Activated naive CD4-positive, alpha-beta T cell treated with anti-CD3 and anti-CD28 coated beads, Interleukin-2, amount 10 ng/mL, durations not matched to agents 7 days and 5 days (primary cell): ENCODE results near the gene RPTOR.

ENCODE experiments used
- CTCF ChIA-PET: fragments of 350-600 bp; sonication (Branson Sonifier 250); formaldehyde crosslinking; loops from one replicate; lab custom pipeline; 2021; ENCODE audit warnings: antibody characterized with exemption; lab: Charles Lee
- DNase-seq: peaks from one replicate; pipeline ENCODE4 v3.0.0-alpha.2; 2020
- H3K27ac Mint-ChIP-seq: one replicate; pipeline ENCODE4 v1.8.0; 2021; ENCODE audit warnings: mild to moderate bottlenecking, moderate library complexity, mixed read lengths
- H3K27me3 Mint-ChIP-seq: one replicate; pipeline ENCODE4 v1.8.0; 2021; ENCODE audit warnings: mild to moderate bottlenecking, mixed read lengths
- H3K36me3 Mint-ChIP-seq: one replicate; pipeline ENCODE4 v1.8.0; 2021; ENCODE audit warnings: mixed read lengths
- H3K4me1 Mint-ChIP-seq: one replicate; pipeline ENCODE4 v1.8.0; 2021; ENCODE audit warnings: mixed read lengths
- H3K4me3 Mint-ChIP-seq: one replicate; pipeline ENCODE4 v1.8.0; 2021; ENCODE audit warnings: mild to moderate bottlenecking, moderate library complexity, mixed read lengths
- H3K9me3 Mint-ChIP-seq: one replicate; pipeline ENCODE4 v1.8.0; 2021; ENCODE audit warnings: mixed read lengths

RPTOR gene

DNA sequence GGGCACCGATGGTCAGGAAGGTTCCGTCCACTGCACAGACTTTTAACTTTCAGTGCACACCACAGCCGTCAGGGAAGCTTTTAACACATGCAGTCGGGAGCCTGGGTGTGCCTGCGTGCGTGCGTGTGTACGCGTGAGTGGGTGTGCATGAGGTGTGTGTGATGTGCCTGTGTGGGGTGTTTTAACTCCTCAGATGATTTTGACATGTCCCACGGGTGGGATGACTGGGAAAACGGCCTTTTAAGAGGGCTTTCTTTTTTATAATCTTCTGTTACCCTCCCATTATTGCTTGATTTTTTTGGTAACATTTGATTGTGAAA is 294.3 kb downstream of the RPTOR start:
- H3K4me3 Mint-ChIP-seq = no peak overlapping the region
- no peak for DNase-seq
- H3K4me1 Mint-ChIP-seq = peaks cover 48% of the 10 kb centered on the region
- H3K36me3 Mint-ChIP-seq = peaks cover 45% of the 10 kb centered on the region
- H3K27ac Mint-ChIP-seq = peak overlapping the region; percentile 42
- no peaks in the 10 kb centered on the region for H3K9me3 Mint-ChIP-seq
- CTCF ChIA-PET = no interaction called here
- no peaks in the 10 kb centered on the region for H3K27me3 Mint-ChIP-seq

DNA sequence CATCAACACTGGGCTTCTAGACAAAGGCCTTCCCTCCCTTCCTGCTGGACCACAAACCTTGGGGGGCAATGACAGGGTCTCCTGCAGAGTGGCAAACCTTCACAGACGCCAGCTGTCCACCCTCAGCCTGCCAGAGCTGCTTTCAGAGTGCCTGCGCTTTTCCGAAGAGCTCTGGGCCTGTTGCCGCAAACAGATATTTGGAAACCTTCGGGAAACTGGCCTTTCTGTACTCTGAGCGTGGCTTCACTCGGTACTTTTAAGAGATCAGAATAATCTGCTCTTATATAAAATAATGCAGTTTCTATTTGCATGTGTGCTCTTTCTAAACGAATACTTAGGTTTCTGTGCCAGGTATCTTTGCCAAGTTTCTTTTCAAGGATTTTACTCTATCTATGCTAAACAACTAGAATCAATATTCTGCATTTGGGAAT is 294.9 kb downstream of the RPTOR start:
- Mint-ChIP-seq H3K27me3 (no peaks in the 10 kb centered on the region), H3K27ac (peak overlapping the region; percentile 42), H3K36me3 (peaks cover 44% of the 10 kb centered on the region), H3K4me3 (no peak overlapping the region), H3K9me3 (no peaks in the 10 kb centered on the region), H3K4me1 (peaks cover 47% of the 10 kb centered on the region)
- DNase-seq = no peak
- CTCF ChIA-PET = no interaction called here

DNA sequence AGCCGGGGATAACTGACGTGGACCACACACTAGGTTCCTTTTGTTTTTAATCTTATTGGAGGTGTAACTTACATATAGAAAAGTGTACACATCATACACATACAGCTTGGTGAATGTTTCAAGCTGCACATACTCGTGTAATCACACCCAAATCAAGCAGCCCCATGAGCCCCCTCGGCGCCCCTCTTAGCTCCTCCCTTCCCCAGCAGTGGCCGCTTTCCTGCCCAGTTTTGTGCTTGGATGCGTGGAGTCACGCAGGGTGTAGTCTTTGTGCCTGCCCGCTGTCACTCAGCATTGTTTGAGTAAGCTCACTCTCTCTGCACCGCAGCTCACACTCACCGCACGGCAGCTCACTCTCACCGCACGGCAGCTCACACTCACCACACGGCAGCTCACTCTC is 295.3 kb downstream of the RPTOR start:
- Mint-ChIP-seq H3K36me3 (peaks cover 40% of the 10 kb centered on the region), H3K4me1 (peaks cover 46% of the 10 kb centered on the region), H3K27ac (no peak overlapping the region), H3K4me3 (no peak overlapping the region), H3K27me3 (no peaks in the 10 kb centered on the region), H3K9me3 (no peaks in the 10 kb centered on the region)
- CTCF ChIA-PET = no interaction called here
- DNase-seq = no peak

DNA sequence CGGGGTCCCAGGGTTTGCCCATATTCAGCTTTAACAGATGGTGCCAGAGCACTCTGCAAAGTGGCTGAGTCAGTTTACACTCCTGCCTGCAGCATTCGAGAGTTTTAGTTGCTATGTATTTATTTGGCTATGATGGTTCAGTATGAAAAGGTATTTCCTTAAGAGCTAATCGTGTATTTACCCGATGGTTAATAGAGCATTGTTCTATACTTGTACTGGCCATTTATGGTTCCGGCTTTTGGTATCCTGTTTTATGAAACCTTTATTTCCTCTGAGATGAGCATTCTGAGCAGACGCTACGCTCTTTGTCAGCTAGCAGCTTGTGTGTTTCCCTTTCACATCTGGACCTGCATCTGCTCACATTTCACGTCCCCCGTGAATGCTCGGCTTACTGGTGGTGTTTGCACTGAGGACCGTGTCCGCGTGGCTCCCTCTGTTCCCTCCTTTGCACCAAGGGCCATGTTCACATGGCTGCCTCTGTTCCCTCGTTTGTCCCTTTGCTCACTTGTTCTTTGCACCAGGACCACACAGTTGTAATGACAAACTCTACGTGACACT is 297.9 kb downstream of the RPTOR start:
- no peak overlapping the region for H3K4me3 Mint-ChIP-seq
- no peaks in the 10 kb centered on the region for H3K9me3 Mint-ChIP-seq
- no peaks in the 10 kb centered on the region for H3K27me3 Mint-ChIP-seq
- CTCF ChIA-PET = interaction anchor here (0.6 to 1.0 kb wide), 2 partner anchors 14 to 278 kb away, joined by 3 to 4 read pairs; no protein-coding TSS in a partner anchor
- peaks cover 45% of the 10 kb centered on the region for H3K36me3 Mint-ChIP-seq
- no peak for DNase-seq
- peak overlapping the region; percentile 4 for H3K27ac Mint-ChIP-seq
- peaks cover 53% of the 10 kb centered on the region for H3K4me1 Mint-ChIP-seq

DNA sequence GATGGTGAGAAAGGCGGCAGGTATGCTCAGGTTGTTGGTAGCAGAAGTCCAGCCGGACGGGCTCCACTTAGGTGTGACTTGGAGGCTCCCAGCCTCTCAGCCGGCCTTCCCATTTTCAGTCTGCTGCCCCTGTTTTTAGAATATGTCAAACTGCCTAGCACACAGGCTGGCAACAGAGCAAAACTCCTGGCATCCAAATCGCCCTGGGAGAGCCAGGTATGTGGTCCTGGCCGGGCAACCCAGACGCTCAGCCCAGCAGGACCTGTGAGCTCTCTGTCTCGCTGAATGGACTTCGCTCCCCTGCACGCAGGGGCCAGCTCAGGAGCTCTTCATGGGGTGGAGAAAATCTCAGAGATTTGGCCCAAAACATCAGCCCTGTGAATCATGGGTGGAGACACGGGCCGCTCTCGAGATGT is 299.1 kb downstream of the RPTOR start:
- CTCF ChIA-PET = no interaction called here
- H3K27me3 Mint-ChIP-seq = no peaks in the 10 kb centered on the region
- H3K9me3 Mint-ChIP-seq = no peaks in the 10 kb centered on the region
- H3K36me3 Mint-ChIP-seq = peaks cover 49% of the 10 kb centered on the region
- DNase-seq = peak; percentile 3
- no peak overlapping the region for H3K4me3 Mint-ChIP-seq
- peak overlapping the region; percentile 68 for H3K27ac Mint-ChIP-seq
- peaks cover 66% of the 10 kb centered on the region for H3K4me1 Mint-ChIP-seq

DNA sequence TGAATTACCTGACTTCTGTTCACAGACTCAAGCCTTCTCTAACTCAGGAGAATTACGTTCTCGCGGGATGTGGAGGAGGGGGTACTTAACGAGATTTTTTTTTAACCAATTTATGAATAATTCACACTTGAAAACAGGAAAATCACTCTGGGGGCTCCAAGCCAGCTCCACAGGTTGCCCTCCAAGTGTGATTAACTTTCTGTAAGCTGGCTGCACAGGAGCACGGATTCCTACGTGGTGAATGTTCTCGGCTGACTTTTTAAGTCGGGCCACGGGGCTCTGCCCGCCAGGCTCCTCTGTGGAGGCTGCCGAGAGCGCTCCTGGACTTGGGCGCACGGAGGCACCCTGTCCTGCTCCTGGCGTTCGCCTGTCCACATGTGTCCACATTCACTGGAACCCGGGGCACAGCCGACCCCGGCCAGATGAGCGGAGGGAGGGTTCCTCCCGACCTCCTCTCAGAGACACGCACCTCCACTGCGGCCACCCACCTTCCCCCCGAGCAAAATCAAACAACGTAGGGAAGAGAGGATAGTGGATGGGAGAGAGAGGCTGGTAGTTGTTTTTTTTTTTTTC is 299.9 kb downstream of the RPTOR start:
- Mint-ChIP-seq H3K27ac (peak overlapping the region; percentile 98), H3K9me3 (no peaks in the 10 kb centered on the region), H3K4me1 (peaks cover 68% of the 10 kb centered on the region), H3K36me3 (peaks cover 49% of the 10 kb centered on the region), H3K27me3 (no peaks in the 10 kb centered on the region), H3K4me3 (no peak overlapping the region)
- DNase-seq = peak; percentile 5
- CTCF ChIA-PET = no interaction called here

DNA sequence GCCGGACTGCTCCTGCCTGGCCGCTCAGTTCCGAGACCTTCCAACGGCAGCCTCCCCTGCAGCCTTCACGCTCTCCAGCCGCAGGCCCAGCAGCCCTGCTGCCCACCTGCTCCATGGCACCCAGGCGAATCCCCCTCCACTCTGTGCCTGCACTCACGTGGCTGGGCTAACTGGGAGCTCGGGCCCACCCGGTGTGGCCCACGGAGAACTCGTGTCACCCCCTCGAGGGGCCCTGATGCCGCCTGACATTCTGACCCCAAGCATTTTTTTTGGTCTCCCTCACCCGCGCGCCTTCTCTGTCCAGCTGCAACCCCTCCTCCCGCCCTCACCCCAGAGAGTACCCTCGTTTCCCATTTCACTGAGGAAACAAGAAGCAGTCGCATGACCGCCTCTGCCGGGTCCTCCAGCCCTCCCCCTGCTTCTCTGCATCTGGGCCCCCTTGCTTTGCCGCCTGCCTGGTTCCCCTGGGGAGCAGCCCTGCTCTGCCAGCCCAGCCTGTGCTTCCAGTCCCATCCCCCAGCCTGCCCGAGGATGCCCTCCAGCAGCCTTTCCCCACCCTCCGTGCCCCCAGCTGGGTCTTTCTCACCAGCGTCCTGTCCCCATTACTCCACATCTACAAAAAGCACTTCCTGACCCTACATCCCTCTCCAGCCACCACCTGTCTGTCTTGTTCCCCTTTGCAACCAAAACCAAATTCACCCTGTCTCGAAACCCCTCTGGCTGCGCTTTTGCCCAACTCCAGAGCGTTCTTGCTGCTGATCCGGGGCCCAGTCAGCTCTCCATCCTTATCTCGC is 300.6 kb downstream of the RPTOR start:
- CTCF ChIA-PET = interaction anchor here (1.3 kb wide), 1 partner anchor 10 kb away, joined by 3 read pairs; no protein-coding TSS in a partner anchor
- peaks cover 56% of the 10 kb centered on the region for H3K36me3 Mint-ChIP-seq
- H3K9me3 Mint-ChIP-seq = no peaks in the 10 kb centered on the region
- peaks cover 76% of the 10 kb centered on the region for H3K4me1 Mint-ChIP-seq
- H3K27ac Mint-ChIP-seq = peak overlapping the region; percentile 98
- peak; percentile 10 for DNase-seq
- no peaks in the 10 kb centered on the region for H3K27me3 Mint-ChIP-seq
- H3K4me3 Mint-ChIP-seq = no peak overlapping the region

DNA sequence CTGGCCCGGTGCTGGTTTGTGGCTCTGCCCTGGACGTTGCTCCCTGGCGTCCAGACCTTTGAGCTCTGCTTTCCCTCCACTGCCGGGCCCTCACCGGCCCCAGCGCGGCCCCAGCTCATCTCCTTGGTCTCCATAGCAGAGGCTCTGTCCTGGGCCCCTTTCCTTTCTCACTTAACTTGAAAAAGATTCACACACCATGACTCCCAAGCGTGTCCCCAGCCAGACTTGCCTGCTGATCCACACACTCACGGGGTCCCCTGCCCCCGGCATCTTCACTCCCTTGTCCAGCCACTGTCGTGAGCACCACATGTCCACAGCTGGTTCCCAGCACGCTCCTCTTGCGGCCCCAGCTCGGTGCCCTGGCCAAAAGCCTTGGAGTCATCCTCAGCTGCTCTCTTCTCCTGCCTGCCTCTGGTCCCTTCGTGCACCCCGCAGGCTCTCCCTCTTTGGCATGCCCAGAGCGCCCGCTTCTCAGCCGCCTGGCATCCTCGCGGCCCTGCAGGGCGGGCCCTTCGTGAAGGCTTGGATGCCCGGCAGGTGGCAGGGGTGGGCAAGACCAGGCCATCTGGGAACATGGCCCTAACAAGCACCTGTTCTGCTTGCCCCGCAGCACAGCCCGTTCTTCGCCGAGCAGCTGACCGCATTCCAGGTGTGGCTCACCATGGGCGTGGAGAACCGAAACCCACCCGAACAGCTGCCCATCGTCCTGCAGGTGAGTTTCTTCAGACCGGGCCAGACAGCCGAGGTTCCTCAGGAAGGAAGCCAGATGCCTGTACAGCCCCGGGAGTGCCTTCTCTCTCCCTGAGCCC is 301.4 kb downstream of the RPTOR start:
- Mint-ChIP-seq H3K27me3 (no peaks in the 10 kb centered on the region), H3K4me1 (peaks cover 84% of the 10 kb centered on the region), H3K4me3 (no peak overlapping the region), H3K36me3 (peaks cover 62% of the 10 kb centered on the region), H3K27ac (peak overlapping the region; percentile 98), H3K9me3 (no peaks in the 10 kb centered on the region)
- DNase-seq = peak; percentile 18
- CTCF ChIA-PET = interaction anchor here (1.3 kb wide), 1 partner anchor 9 kb away, joined by 3 read pairs; no protein-coding TSS in a partner anchor

DNA sequence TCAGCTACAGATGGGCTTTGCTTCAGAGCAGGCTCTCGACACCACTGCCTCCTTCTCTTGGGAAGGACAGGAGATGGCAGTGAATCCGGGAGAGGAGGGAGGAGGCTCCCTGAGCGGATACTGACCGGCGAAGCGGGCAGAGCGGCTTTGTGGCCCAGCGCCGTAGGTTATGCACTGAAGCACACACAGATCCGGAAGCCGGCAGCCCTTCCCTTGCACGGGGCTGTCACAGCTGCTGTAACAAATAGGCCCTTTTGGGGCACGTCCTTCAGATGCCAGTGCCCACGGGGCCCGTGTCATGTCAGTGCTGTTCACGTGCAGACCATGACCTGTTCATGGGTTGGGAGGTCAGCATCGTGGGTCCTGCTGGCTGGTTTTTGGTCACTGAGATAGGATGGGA is 302.3 kb downstream of the RPTOR start:
- Mint-ChIP-seq H3K27ac (peak overlapping the region; percentile 98), H3K27me3 (no peaks in the 10 kb centered on the region), H3K9me3 (no peaks in the 10 kb centered on the region), H3K36me3 (peaks cover 69% of the 10 kb centered on the region), H3K4me3 (peak overlapping the region; percentile 1), H3K4me1 (peaks cover 93% of the 10 kb centered on the region)
- DNase-seq = peak; percentile 23
- CTCF ChIA-PET = interaction anchor here (1.0 kb wide), 1 partner anchor 15 kb away, joined by 3 read pairs; no protein-coding TSS in a partner anchor

DNA sequence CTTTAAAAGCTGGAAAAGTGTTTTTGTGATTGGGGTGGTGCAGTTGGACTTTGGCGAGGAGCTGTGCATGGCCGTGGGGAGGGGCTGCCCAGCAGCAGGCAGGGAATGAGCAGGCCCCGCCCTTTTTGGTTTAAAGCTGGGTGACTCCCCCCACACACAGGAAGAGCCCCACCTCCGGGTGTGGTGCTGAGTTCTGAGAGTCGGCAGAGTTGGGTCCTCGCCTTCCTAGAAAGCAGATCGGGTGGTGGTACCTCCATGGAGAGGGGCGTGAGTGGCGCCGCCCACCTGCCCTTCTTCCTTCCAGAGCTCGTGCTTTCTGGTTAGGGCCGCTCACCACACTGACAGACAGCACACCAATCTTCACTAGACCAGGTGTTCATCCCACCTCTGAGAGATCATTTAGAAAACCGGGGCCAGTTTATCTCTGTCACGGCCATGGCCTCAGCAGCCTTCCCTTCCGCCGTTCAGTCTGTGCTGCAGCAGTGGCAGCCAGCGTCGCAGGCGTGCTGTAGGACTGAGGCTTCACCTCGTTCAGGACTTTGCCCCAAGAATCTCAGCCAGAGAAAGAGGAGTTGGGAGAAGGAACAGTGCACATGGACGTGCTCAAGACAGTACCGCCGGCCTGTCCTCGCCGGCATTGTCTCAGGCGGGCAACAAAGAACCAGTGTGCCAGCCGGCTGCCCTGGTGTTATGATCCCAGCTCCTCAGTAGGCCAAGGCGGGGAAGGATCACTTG is 303.0 kb downstream of the RPTOR start:
- no peaks in the 10 kb centered on the region for H3K27me3 Mint-ChIP-seq
- peak overlapping the region; percentile 98 for H3K27ac Mint-ChIP-seq
- CTCF ChIA-PET = interaction anchor here (0.7 to 1.0 kb wide), 2 partner anchors 15 to 65 kb away, joined by 3 read pairs; no protein-coding TSS in a partner anchor
- no peaks in the 10 kb centered on the region for H3K9me3 Mint-ChIP-seq
- peak overlapping the region; percentile 24 for H3K4me3 Mint-ChIP-seq
- H3K36me3 Mint-ChIP-seq = peaks cover 72% of the 10 kb centered on the region
- H3K4me1 Mint-ChIP-seq = peaks cover 95% of the 10 kb centered on the region
- peak; percentile 90 for DNase-seq

DNA sequence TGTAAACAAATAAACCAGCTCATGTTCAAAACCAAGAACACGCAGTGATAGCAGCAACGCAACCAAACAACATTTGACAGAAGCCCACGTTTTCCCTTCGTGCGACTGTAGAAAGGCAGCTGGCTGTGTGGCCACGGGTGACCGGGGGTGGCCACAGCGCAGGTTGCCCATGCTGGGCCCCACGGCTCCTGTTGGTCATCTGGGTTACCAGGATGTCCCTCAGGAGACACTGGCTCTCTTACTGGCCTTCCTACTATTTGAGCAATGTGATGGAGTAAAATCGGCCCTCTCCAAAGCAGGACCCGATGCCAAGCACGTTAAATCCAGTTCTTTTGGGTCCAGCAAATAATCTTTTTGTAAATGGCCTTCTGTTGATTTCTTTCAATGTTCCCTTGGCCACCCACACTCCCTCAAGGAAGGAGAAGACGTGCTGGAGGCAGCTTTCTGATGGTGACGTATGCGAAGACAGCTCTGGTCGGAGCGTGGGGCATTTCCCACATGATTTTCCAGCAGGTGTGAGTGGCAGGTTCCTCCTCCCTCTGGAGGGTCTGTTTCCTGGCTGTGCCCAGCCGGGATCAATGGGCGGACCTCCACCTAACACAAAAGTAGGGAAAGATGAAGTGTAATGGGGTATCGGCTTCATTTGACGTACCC is 303.9 kb downstream of the RPTOR start:
- DNase-seq = peak; percentile 19
- peak overlapping the region; percentile 98 for H3K27ac Mint-ChIP-seq
- H3K36me3 Mint-ChIP-seq = peaks cover 72% of the 10 kb centered on the region
- CTCF ChIA-PET = no interaction called here
- peaks cover 97% of the 10 kb centered on the region for H3K4me1 Mint-ChIP-seq
- H3K4me3 Mint-ChIP-seq = no peak overlapping the region
- H3K9me3 Mint-ChIP-seq = no peaks in the 10 kb centered on the region
- no peaks in the 10 kb centered on the region for H3K27me3 Mint-ChIP-seq

DNA sequence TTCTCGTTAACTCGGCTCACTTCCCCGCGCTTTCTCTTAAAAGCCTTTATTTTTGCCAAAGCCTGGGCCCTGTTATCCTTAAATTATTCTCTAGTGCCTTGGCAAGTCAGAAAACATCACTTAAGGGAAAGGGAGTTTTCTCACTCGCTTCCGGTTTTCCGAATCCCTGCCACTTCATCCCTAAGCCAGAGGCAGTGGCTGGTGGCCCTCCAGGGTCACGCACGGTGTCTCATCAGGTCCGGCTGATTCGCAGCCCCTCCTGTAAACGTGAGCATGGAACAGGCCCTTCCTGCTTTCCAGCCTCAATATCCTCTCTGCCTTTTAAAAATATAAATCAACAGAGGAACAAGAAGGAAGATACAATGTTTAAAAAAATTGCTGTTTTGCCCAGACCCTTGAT is 304.5 kb downstream of the RPTOR start:
- H3K4me1 Mint-ChIP-seq = peaks cover 98% of the 10 kb centered on the region
- CTCF ChIA-PET = no interaction called here
- no peaks in the 10 kb centered on the region for H3K27me3 Mint-ChIP-seq
- DNase-seq = no peak
- no peak overlapping the region for H3K4me3 Mint-ChIP-seq
- H3K27ac Mint-ChIP-seq = peak overlapping the region; percentile 98
- no peaks in the 10 kb centered on the region for H3K9me3 Mint-ChIP-seq
- H3K36me3 Mint-ChIP-seq = peaks cover 73% of the 10 kb centered on the region

DNA sequence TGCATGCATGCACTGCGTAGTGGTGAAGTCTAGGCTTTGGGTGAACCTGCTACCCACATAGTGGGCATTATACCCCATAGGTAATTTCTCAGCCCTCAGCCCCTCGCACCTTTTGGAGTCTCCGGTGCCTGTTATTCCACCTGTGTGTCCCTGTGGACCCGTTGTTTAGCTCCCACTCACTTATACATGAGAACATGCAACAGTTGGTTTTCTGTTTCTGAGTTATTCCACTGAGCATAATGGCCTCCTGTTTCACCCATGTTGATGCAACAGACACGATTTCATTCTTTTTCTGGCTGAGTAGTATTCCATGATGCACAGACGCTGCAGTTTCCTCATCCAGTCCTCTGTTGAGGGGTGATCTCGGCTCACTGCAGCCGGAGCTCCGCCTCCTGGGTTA is 305.5 kb downstream of the RPTOR start:
- DNase-seq = no peak
- Mint-ChIP-seq H3K36me3 (peaks cover 79% of the 10 kb centered on the region), H3K4me3 (no peak overlapping the region), H3K27ac (peak overlapping the region; percentile 98), H3K9me3 (no peaks in the 10 kb centered on the region), H3K4me1 (peaks cover 98% of the 10 kb centered on the region), H3K27me3 (no peaks in the 10 kb centered on the region)
- CTCF ChIA-PET = no interaction called here
